Upper lobe of right lung (tissue), 1 donor: ENCODE data around the gene ZEB1. TPM values are rescaled to one million over a fixed set of nuclear protein-coding genes. Genes with fewer than 3 reads are reported as not detected.

ENCODE experiments used
- ATAC-seq: fragments of 200-7000 bp; cut with Tn5 transposase; one replicate; pipeline ENCODE4 v1.9.1; 2020; ENCODE audit warnings: mild to moderate bottlenecking, moderate library complexity
- DNase-seq: peaks from one replicate; pipeline ENCODE4 v3.0.0-alpha.2; 2020
- H3K27ac ChIP-seq: fragments of 200-600 bp; one replicate; pipeline ENCODE4 v1.8.0; 2022
- H3K27me3 ChIP-seq: fragments of 200-600 bp; one replicate; pipeline ENCODE4 v1.8.0; 2022; ENCODE audit warnings: mild to moderate bottlenecking
- H3K36me3 ChIP-seq: fragments of 200-600 bp; one replicate; pipeline ENCODE4 v1.8.0; 2022
- H3K4me1 ChIP-seq: fragments of 200-600 bp; one replicate; pipeline ENCODE4 v1.8.0; 2022
- H3K4me3 ChIP-seq: fragments of 200-600 bp; one replicate; pipeline ENCODE4 v1.8.0; 2022; ENCODE audit warnings: mild to moderate bottlenecking
- H3K9me3 ChIP-seq: fragments of 200-600 bp; one replicate; pipeline ENCODE4 v1.8.0; 2022
- CTCF ChIP-seq: fragments of 200-600 bp; IDR thresholded peaks from one replicate; pipeline ENCODE4 v1.8.0; 2022; ENCODE audit warnings: antibody characterized with exemption
- intact Hi-C: fragments of 100-400 bp; cut with DNase I; formaldehyde crosslinking; loops from one replicate; pipeline ENCODE4 v1.11.0; 2022
- total RNA-seq: library from RNA; stranded (reverse); fragmentation: NEBNext Ultra II Directional; extraction: Animal tissue kit (Norgen Biotek cat#: 25700); gene quantifications from one replicate; pipeline ENCODE4 v1.2.1, GENCODE V29; 2021
- donor health status: DM: no; HTN: yes; CAD: no; lungs with severe emphysema.

ZEB1 gene
- total RNA-seq, 1 donor from 2014 or later: 55.2 TPM

- Histone ChIP-seq H3K27ac (no peak overlapping the region), H3K4me3 (no peak overlapping the region), H3K27me3 (no peaks in the 10 kb centered on the region), H3K36me3 (no peaks in the 10 kb centered on the region), H3K4me1 (peaks cover 4% of the 10 kb centered on the region), H3K9me3 (no peaks in the 10 kb centered on the region)
- TF ChIP-seq CTCF: no peak
- no peak for DNase-seq
- no peak for ATAC-seq
- intact Hi-C loops: no loop called here
These were observed 4.5 kb upstream of the ZEB1 start for GRCh38 chr10:31314256-31315150.

GRCh38 chr10:31315453-31315852, 3.6 kb upstream of the ZEB1 start:
- no peak overlapping the region for H3K4me3 ChIP-seq
- TF ChIP-seq CTCF: no peak
- DNase-seq (no peak), ATAC-seq (no peak)
- intact Hi-C loops: no loop called here
- H3K4me1 ChIP-seq: peaks cover 6% of the 10 kb centered on the region
- H3K9me3 ChIP-seq: no peaks in the 10 kb centered on the region
- H3K27me3 ChIP-seq: peaks cover 1% of the 10 kb centered on the region
- no peaks in the 10 kb centered on the region for H3K36me3 ChIP-seq
- no peak overlapping the region for H3K27ac ChIP-seq

- intact Hi-C loops: no loop called here
- peaks cover 11% of the 10 kb centered on the region for H3K27me3 ChIP-seq
- H3K4me3 ChIP-seq: no peak overlapping the region
- no peak for ATAC-seq
- no peak for DNase-seq
- no peak for TF ChIP-seq CTCF
- H3K36me3 ChIP-seq: no peaks in the 10 kb centered on the region
- H3K27ac ChIP-seq: no peak overlapping the region
- no peaks in the 10 kb centered on the region for H3K9me3 ChIP-seq
- H3K4me1 ChIP-seq: peaks cover 11% of the 10 kb centered on the region
These were observed 1.8 kb upstream of the ZEB1 start for GRCh38 chr10:31317171-31317570.

- peaks cover 11% of the 10 kb centered on the region for H3K4me1 ChIP-seq
- peak; percentile 78 for DNase-seq
- no peak for TF ChIP-seq CTCF
- H3K9me3 ChIP-seq: no peaks in the 10 kb centered on the region
- ATAC-seq: no peak
- H3K27ac ChIP-seq: peak overlapping the region; percentile 87
- peaks cover 18% of the 10 kb centered on the region for H3K27me3 ChIP-seq
- intact Hi-C loops: no loop called here
- H3K4me3 ChIP-seq: peak overlapping the region; percentile 88
- no peaks in the 10 kb centered on the region for H3K36me3 ChIP-seq
These were observed 1.2 kb upstream of the ZEB1 start for GRCh38 chr10:31317652-31318381.

GRCh38 chr10:31318382-31318853, 598 bp upstream of the ZEB1 start:
- DNase-seq (no peak), ATAC-seq (peak; percentile 73)
- Histone ChIP-seq H3K9me3 (no peaks in the 10 kb centered on the region), H3K36me3 (no peaks in the 10 kb centered on the region), H3K4me1 (peaks cover 11% of the 10 kb centered on the region), H3K27ac (peak overlapping the region; percentile 87), H3K4me3 (peak overlapping the region; percentile 88), H3K27me3 (peaks cover 18% of the 10 kb centered on the region)
- no peak for TF ChIP-seq CTCF
- intact Hi-C loops: no loop called here
